Measurements from ENCODE around the gene CACNB2. TPM values are rescaled to one million over a fixed set of nuclear protein-coding genes. Genes with fewer than 3 reads are reported as not detected.
"Not testable (repeated sequence)": the region's sequence is repeated elsewhere in the genome, so short reads cannot be mapped to it uniquely, and the experiment has no call there.

CACNB2 gene
- total RNA-seq, 1 experiment from 2014 or later = not detected

DNA sequence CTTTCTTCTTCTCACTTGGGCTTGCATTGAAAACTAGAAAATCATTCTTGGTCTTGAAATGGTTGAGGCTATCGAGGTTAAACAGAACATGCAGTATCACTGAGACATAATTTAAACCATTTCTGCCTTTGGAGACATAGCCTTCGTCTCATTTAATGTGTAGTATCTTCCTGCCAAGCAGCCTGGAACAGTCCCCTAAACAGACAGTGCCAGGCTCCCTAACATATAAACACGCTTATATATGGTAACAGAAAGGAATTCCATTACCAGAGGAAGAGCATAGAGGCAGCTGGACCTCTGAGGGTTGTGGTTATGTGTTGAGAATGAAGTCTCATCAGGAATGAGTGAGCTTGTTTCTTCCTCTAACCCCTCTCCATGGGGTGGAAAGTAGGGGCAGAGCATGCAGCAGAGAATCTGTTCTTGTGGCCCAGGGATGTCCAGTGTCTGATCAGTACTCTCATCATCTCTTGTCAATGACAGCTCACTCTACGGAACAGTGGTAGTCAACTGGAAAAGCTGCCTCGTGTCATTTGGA lies 11.2 kb downstream of the CACNB2 start:
- intact Hi-C loops (cut with micrococcal nuclease; ENCODE audit: unreplicated experiment) = no loop called here
- TF ChIP-seq, protein P1, sequence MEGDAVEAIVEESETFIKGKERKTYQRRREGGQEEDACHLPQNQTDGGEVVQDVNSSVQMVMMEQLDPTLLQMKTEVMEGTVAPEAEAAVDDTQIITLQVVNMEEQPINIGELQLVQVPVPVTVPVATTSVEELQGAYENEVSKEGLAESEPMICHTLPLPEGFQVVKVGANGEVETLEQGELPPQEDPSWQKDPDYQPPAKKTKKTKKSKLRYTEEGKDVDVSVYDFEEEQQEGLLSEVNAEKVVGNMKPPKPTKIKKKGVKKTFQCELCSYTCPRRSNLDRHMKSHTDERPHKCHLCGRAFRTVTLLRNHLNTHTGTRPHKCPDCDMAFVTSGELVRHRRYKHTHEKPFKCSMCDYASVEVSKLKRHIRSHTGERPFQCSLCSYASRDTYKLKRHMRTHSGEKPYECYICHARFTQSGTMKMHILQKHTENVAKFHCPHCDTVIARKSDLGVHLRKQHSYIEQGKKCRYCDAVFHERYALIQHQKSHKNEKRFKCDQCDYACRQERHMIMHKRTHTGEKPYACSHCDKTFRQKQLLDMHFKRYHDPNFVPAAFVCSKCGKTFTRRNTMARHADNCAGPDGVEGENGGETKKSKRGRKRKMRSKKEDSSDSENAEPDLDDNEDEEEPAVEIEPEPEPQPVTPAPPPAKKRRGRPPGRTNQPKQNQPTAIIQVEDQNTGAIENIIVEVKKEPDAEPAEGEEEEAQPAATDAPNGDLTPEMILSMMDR (IDR thresholded peaks at IDR 0.05; ENCODE audit: unreplicated experiment) = no peak
- BruUV-seq (replicated peaks) = no TSS peak
- no peaks in the 10 kb centered on the region for H3K4me1 Mint-ChIP-seq (ENCODE audit: low read depth, unreplicated experiment)
- no peak for DNase-seq
- CTCF ChIA-PET = no interaction called here
- no peaks in the 10 kb centered on the region for H3K27me3 Mint-ChIP-seq (ENCODE audit: unreplicated experiment)
- no peaks in the 10 kb centered on the region for H3K36me3 Mint-ChIP-seq (ENCODE audit: insufficient read depth, unreplicated experiment)
- peaks cover 3% of the 10 kb centered on the region for H3K9me3 Mint-ChIP-seq (ENCODE audit: low read depth, unreplicated experiment)
- no peak overlapping the region for H3K4me3 Mint-ChIP-seq (ENCODE audit: low read depth, unreplicated experiment)
- no peak overlapping the region for H3K27ac Mint-ChIP-seq (ENCODE audit: unreplicated experiment)

DNA sequence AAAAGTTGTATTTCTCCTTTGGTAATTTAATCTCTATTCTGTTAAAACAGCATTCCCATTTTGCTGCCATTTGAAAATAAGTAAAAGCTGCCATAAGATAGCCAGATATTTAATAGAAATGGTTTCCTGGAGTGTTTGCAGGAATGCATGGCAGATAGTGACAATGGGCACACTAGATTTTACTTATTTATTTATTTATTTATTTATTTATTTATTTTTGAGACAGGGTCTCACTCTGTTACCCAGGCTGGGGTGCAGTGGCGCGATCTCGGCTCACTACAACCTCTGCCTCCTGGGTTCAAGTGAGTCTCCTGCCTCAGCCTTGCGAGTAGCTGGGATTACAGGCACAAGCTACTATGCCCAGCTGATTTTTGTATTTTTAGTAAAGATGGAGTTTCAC lies 13.2 kb downstream of the CACNB2 start:
- CTCF ChIA-PET; BruUV-seq (replicated peaks); DNase-seq; H3K27me3 Mint-ChIP-seq (ENCODE audit: unreplicated experiment); H3K4me3 Mint-ChIP-seq (ENCODE audit: low read depth, unreplicated experiment); H3K36me3 Mint-ChIP-seq (ENCODE audit: insufficient read depth, unreplicated experiment); H3K4me1 Mint-ChIP-seq (ENCODE audit: low read depth, unreplicated experiment); H3K27ac Mint-ChIP-seq (ENCODE audit: unreplicated experiment); H3K9me3 Mint-ChIP-seq (ENCODE audit: low read depth, unreplicated experiment); intact Hi-C loops (cut with micrococcal nuclease; ENCODE audit: unreplicated experiment): not testable (repeated sequence)

- no peak overlapping the region for H3K4me3 Mint-ChIP-seq (ENCODE audit: low read depth, unreplicated experiment)
- H3K4me1 Mint-ChIP-seq (ENCODE audit: low read depth, unreplicated experiment) = no peaks in the 10 kb centered on the region
- CTCF ChIA-PET = no interaction called here
- no peak overlapping the region for H3K27ac Mint-ChIP-seq (ENCODE audit: unreplicated experiment)
- no peaks in the 10 kb centered on the region for H3K27me3 Mint-ChIP-seq (ENCODE audit: unreplicated experiment)
- TF ChIP-seq, protein P1 (IDR thresholded peaks at IDR 0.05; ENCODE audit: unreplicated experiment) = no peak
- no peak for DNase-seq
- BruUV-seq (replicated peaks) = no TSS peak
- intact Hi-C loops (cut with micrococcal nuclease; ENCODE audit: unreplicated experiment) = no loop called here
- H3K9me3 Mint-ChIP-seq (ENCODE audit: low read depth, unreplicated experiment) = peaks cover 3% of the 10 kb centered on the region
- no peaks in the 10 kb centered on the region for H3K36me3 Mint-ChIP-seq (ENCODE audit: insufficient read depth, unreplicated experiment)
Measured at GRCh38 chr10:18155321-18155720, 15.1 kb downstream of the CACNB2 start.

GRCh38 chr10:18156797-18157196 lies 16.6 kb downstream of the CACNB2 start:
- H3K4me3 Mint-ChIP-seq (ENCODE audit: low read depth, unreplicated experiment); BruUV-seq (replicated peaks); H3K27me3 Mint-ChIP-seq (ENCODE audit: unreplicated experiment); intact Hi-C loops (cut with micrococcal nuclease; ENCODE audit: unreplicated experiment); H3K36me3 Mint-ChIP-seq (ENCODE audit: insufficient read depth, unreplicated experiment); H3K27ac Mint-ChIP-seq (ENCODE audit: unreplicated experiment); H3K4me1 Mint-ChIP-seq (ENCODE audit: low read depth, unreplicated experiment); CTCF ChIA-PET; H3K9me3 Mint-ChIP-seq (ENCODE audit: low read depth, unreplicated experiment); DNase-seq: not testable (repeated sequence)

GRCh38 chr10:18157881-18158280 lies 17.7 kb downstream of the CACNB2 start:
- no peak for DNase-seq
- Mint-ChIP-seq H3K9me3 (ENCODE audit: low read depth, unreplicated experiment) (peaks cover 6% of the 10 kb centered on the region), H3K27me3 (ENCODE audit: unreplicated experiment) (peaks cover under 1% of the 10 kb centered on the region), H3K36me3 (ENCODE audit: insufficient read depth, unreplicated experiment) (no peaks in the 10 kb centered on the region), H3K4me3 (ENCODE audit: low read depth, unreplicated experiment) (no peak overlapping the region), H3K4me1 (ENCODE audit: low read depth, unreplicated experiment) (no peaks in the 10 kb centered on the region), H3K27ac (ENCODE audit: unreplicated experiment) (no peak overlapping the region)
- TF ChIP-seq, protein P1 (IDR thresholded peaks at IDR 0.05; ENCODE audit: unreplicated experiment) = no peak
- BruUV-seq (replicated peaks) = no TSS peak
- CTCF ChIA-PET = no interaction called here
- intact Hi-C loops (cut with micrococcal nuclease; ENCODE audit: unreplicated experiment) = no loop called here

Data from Calu3 (cell line).